Fibroblast of the conjunctiva (primary cell): ENCODE measurements around the gene SPINK13.
A peak's percentile ranks its signal among the peaks of the same experiment; 100 is the strongest.
"Not testable (repeated sequence)": the region's sequence is repeated elsewhere in the genome, so short reads cannot be mapped to it uniquely, and the experiment has no call there.

Experiments used
- DNase-seq: peaks from one replicate; pipeline ENCODE4 v3.0.0-alpha.2; 2010; ENCODE audit warnings: low read depth

SPINK13 gene, protein sequence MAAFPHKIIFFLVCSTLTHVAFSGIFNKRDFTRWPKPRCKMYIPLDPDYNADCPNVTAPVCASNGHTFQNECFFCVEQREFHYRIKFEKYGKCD

DNA sequence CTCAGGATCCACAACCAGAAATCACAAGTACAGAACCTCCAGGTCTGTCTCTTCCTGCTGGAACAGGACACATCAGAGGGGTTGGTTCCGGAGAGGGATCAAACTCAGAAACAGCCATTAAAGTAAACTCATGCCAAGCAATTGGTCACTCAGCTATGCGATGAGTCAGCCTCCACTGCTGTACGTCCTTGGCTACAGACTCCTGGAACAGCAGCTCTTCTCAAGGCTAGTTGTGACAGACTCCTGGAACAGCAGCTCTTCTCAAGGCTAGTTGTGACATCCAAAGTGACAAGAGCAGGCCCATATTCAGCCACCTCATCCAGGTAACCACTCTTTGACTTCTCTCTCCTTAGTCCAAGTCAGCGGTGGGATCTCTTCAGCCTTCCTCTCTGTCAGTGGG, at the start of gene SPINK13:
Gene SPINK13 (plus strand): TSS at position 229 of the 400 bp plus-strand sequence. CDS start 1,279 bp downstream, outside the sequence.
- peak; percentile 0 for DNase-seq

DNA sequence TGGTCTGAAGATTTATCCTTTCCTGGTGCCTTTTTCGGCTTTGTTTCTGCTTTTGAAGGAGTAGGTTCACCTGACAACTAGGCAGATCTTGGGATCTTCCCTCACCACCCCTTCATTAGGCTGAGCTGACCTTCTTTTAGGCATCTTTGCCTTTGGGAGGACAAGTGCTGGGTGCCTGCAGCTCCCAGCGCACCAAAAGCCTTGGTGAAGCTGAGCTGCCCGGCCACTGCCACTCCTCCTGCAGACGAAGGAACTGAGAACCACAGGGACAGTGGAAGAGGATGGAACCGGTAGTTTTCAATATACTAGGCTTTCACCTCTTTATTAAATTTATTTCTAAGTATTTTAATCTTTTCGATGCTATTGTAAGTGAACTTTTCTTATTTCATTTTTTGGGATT, 47.1 kb upstream of the SPINK13 start:
- DNase-seq: no peak

DNA sequence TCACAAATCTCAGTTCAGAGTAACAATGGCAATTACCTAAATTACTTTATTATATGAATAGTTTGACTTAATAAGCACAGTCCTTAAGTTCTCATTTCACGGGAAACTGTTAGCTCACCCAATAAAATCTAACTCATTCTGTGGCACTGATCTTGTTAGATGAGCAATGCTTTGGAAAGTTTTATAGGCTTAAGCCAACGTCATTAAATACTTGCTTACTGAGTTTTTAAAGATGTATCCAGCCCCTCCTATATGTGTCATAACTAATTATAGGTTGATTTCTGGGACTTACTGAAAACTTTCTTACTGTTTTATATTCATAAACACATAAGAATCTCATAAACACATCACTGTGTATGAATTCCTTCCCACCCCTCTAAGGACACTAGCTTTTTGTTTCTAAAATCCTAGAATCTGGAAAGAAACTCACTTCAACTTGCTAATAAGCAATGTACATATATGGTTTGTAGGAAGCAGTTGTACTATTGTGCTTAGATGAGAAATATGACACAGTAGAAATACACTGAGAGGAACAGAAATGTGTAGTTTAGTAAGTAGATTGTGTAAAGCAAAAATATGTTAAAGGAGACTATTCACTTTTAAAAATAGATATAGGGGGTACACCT, 44.4 kb upstream of the SPINK13 start:
- no peak for DNase-seq

DNA sequence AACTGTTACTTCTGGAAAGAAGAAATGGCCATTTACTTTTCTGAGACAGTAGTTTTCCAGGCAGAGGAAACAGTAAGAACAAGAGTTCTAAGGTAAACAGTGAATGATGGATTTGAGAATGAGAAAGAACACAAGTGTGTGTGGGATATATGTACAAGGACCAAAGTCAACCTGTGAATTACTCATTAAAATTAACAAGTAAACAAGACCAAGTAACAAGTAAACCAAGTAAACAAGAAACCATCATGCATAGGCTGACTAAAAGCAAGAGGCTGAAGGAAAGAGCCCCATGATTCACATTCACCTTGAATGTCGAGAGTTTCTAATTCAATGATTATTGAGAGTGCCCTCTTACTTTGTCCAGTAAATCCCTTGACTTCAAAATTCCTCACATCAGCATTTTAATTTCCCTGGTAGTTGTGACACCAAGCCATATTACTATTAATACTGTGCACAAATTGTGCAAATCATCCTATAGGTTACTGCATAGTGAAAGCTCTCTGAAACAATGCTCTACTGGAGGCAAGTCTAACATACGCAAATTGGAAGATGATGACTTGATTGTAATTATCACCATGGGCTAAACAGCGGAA, 40.1 kb upstream of the SPINK13 start:
- DNase-seq: no peak

DNA sequence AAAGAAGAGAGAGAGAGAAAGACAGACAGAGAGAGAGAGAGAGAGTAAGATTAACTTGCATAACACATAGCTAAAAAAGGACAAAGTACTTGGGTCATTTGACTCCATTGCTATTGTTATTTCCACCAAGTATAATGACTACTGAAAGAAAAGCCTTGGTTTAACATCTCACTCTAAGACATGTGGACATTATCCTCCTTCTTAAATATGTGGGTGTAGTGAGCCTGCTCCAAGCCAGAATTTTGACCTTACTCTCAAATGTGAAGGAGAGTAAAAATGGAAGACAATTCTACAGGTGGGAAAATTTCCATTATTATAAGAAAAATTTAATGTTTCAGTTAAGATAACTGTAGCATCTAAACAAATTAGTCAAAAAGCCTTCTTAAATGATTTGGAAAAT, 38.8 kb upstream of the SPINK13 start:
- no peak for DNase-seq

DNA sequence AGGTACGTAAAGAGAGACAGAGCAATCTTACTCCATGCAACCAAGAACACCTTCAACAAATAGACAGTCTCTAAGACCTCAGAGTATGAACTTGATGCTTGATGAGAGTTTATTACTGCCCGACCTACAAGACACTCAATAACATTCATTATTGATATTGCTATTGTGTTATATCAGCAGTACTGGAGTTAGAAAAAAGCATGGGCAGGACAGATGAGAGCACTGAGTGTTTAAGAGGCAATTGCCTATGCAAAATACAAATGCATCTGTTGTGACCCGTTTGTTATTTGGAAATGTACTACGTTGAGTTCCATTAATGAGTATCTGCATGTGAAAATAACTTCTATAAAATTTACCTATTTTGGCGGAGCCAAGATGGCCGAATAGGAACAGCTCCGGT, 38.4 kb upstream of the SPINK13 start:
- DNase-seq: no peak

DNA sequence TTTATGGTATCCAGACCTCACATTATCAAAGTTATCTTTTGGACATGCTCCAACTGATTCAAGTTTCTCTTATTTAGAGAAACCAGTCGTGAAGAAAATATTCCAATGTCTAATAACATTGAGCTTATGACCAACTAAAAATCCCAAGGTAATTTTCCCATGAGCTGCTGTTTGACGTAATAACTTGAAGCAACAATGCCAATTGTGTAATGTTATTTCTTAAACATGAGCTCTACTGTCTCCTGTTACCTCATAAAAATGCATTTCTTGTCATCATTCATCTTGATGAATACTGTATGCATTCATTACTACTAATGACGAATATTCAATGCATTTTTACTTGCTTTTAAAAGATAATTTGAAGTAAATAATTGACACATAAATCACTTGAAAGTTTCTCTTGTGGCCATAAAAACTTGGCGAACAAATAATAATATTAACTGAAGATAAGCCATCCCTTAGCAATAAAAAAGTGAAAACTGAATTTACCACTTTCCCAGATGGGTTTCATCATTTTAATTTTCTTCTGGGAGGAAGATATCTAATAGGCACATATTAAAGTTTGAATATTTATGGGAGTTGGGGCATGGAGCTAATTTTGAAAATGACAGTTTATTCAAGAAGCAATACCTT, 30.7 kb upstream of the SPINK13 start:
- no peak for DNase-seq

DNA sequence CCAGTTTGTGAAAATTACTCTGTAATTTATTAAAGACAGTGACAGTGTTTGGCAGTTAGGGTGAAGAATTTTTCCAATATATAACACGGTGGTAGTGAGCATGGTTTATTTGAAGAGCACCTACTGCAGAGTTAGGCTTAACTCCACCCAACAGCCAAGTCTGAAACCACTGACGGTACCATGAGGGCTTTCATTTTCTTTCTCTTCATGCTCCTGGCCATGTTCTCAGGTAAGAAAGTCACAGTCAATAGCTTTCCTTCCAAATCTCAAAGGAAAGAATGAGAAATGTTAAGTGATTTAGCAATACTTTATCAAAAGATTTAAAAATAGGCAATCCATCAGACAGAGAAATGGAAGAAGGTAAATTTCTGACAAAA, 30.2 kb upstream of the SPINK13 start, which contains the start of gene MARCOL:
Gene MARCOL (plus strand): TSS at position 108 of the 377 bp plus-strand sequence. CDS start 73 bp downstream, at position 181.
- DNase-seq: no peak

DNA sequence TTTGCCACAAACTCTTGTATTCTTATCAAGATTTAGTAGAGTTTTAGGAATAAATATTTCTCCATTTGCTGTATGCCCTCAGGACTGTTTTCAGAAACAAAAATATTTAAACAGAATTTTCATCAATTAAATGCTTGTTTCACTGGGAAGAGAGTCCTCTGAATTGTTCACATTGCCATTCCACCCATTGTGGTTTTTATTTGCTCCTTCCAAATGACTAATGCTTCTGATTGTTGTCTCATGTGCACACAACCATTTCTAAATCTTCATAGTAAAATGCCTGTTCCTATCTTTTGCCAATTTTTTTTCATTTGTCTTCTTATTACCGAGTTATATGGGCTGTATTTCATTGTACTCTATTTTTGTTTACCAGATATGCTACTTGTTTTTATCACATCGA, 19.7 kb upstream of the SPINK13 start:
- no peak for DNase-seq

DNA sequence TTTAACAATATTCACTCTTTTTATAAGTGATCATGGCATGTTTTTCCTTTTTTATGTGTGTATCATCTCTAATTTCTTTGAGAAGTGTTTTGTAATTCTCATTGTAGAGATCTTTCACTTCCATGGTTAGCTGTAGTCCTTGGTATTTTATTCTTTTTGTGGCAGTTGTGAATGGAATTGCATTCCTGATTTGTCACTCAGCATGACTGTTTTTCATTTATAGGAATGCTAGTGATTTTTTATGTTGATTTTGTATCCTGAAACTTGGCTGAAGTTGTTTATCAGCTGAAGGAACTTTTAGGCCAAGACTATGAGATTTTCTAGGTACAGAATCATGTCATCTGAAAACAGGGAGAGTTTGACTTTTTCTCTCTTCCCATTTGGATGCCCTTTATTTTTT, 13.1 kb upstream of the SPINK13 start:
- no peak for DNase-seq

DNA sequence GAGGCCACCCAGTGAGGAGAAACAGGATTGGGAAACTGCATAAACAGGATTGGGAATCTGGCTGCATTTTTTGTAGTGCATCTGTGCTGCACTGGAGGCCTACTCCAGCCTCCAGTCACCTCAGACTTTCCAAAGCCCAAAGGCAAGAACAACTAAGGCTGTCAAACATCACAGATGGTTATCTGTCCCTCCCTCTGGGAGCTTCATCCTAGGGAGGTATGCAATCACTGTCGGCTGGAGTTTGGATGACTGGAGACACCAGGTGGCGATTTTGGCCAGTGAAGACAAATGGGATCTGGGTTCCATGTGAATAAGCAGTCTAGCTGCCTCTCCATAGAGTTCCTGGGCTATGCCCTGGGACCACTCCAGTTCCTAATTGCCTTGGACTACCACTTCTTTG, 9.3 kb upstream of the SPINK13 start:
- no peak for DNase-seq

DNA sequence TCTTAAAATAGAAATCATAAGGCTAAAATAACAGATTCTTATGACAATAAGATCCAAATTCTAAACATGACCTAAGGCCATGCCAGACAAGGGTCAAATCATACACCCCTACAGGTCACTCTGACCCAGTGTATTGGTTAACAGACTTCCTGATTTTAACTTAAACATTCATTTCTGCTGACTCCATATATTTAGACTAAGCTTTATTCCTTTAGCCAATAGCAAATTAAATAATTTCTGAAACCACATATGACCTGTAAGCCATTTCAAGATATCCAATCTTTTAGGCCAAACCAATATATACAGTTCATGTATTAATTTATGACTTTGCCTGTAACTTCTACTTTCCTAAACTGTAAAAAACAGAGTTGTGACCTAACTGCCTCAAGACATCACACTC, 7.4 kb upstream of the SPINK13 start:
- no peak for DNase-seq

DNA sequence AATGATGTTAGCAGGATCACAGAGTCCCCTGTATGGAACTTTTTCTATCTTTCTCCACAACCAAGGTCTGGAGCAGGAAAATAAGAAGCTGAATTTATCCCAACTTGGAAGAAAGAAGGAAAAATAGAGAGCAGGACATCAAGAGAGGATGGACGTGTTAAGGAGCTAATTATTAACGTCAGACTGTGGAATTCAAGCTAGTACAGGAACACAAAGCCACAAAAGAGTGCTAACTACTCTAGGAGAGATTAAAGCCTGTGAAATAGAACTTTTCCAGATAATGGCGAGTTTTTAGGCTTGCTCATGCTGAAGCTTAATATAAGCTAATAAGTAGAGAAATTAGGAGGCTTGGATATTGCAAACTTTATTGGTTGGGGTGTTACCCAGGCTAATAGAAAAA, 632 bp upstream of the SPINK13 start:
- no peak for DNase-seq

DNA sequence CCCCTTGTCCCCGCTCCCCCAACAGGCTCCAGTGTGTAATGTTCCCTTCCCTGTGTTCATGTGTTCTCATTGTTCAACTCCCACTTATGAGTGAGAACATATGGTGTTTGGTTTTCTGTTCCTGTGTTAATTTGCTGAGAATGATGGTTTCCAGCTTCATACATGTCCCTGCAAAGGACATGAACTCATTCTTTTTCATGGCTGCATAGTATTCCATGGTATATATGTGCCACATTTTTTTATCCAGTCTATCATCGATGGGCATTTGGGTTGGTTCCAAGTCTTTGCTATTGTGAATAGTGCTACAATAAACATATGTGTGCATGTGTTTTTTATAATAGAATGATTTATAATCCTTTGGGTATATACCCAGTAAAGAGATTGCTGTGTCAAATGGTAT, 6.5 kb downstream of the SPINK13 start:
- DNase-seq: not testable (repeated sequence)

DNA sequence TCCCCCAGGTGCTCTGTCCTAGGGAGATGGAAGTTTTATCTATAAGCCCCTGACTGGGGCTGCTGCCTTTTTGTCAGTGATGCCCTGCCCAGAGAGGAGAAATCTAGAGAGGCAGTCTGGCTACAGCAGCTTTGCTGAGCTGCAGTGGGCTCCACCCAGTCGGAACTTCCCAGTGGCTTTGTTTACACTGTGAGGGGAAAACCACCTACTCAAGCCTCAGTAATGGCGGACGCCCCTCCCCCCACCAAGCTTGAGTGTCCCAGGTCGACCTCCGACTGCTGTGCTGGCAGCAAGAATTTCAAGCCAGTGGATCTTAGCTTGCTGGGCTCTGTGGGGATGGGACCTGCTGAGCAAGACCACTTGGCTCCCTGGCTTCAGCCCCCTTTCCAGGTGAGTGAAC, 12.3 kb downstream of the SPINK13 start:
- DNase-seq: not testable (repeated sequence)

DNA sequence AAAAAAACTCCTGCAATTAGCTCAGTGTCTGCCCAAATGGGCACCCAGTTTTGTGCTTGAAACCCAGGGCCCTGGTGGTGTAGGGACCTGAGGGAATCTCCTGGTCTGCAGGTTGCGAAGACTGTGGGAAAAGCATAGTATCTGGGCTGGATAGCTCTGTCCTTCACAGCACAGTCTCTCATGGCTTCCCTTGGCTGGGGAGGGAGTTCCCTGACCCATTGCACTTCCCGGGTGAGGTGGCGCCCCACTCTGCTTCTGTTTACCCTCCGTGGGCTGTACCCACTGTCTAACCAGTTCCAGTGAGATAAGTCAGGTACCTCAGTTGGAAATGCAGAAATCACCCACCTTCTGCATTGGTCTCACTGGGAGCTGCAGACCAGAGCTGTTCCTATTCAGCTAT, 12.7 kb downstream of the SPINK13 start:
- not testable (repeated sequence) for DNase-seq

DNA sequence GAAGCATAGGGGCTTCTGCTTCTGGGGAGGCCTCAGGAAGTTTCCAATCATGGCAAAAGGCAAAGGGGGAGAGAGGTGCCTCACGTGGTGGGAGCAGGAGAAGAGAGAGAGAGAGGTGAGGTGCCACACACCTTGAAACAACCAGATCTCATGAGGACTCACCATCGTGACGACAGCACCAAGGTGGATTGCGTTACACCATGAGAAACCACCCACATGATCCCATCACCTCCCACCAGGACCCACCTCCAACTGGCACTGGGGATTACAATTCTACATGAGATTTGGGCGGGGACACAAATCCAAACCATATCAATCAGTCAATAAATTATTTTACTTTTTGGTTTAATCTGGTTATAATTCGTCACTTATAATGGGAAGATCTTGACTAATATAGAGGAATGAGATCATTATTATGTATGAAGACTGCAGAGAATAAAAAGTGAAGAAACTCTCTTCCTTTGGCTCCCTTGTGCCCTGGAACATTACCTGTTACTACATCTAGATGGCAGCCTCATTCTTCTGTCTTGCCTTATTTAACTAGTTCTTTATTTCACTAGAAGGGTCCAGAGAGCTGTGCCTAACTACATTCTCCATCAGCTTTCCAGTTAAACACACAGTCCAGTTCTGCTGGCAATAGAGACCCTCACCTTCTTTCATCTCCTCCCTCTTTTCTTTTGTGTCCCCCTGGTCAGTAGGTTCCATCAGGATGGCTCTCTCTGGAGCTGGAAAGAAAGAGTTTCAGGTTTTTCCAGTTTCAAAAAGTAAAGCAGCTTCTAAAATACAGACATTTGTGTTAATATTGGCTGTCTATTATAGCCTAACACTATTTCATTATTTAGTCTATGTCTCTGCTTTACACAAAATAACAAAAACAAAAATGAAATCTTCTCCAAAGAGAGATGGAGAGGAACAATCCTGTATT, 21.9 kb downstream of the SPINK13 start:
- no peak for DNase-seq

DNA sequence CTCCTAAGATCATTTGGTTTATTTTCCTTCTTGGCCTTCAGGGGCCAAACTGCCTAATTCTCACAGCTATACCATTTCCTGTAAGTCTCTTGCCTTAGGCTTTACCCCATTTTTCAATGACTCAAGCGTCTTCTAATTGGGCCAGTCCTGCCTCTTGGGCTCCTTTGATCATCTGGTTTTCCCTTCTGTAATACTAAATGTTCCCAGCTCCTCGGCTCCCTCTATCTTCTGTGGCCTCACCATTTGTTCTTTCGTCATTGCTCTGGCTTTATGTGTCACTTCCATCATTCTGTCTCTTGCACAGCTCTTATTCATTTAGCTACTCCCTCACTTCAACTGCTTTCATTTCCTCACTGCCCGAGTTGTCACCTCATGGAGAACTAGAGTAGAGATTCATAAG, 29.1 kb downstream of the SPINK13 start:
- DNase-seq: no peak

DNA sequence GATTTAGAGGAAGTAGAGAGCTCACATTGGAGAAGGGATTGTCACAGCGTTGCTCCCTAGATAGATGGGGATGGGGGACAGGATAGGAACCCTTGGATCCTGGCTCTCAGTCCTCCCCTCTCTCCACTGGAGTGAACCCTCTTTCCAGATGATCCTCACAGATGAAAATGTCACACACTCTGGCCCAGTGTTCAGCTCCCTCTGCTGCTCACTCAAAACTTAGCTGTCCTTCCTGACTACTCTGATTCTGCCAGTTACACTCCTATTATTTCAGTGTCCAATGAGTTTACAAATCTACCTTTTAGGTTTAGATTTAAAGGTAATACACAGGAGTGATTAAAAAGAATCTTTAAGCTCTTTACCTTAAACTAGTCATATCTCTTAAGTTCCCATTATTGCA, 37.9 kb downstream of the SPINK13 start:
- no peak for DNase-seq

DNA sequence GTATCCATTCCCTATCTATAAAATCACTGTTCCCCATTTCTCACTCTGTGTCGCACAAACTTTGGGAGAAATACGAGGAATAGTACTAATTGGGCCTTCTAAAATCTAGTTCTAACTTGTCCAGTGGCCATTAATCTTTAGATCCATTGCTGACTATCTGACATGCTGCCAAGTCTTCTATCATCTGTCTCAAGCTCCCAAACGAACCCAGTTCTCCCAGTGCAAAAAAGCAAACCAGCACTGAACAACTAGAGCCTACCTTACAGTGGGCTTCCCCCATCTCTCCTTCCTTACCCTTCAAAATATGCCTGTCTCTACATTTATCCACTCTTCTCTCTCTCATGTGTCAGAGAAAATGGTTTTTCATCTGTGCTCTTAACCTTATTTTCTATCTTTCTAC, 40.4 kb downstream of the SPINK13 start:
- no peak for DNase-seq

DNA sequence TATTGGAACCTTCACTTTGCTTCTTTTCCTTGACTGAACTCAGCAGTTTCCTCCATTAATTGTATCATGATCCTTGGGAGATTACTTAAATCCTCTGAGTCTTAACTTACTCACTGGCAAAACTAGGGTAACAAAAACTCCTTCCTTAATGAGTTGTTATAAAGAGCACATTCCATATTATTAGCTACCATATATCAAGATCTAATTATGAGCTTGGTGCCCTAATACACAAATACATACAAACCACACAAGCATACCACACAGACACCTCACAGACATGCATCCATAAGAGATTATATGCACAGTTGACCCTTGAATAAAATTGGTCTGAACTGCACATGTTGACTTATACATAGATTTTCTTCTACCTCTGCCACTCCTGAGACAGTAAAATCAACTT, 41.2 kb downstream of the SPINK13 start:
- no peak for DNase-seq

DNA sequence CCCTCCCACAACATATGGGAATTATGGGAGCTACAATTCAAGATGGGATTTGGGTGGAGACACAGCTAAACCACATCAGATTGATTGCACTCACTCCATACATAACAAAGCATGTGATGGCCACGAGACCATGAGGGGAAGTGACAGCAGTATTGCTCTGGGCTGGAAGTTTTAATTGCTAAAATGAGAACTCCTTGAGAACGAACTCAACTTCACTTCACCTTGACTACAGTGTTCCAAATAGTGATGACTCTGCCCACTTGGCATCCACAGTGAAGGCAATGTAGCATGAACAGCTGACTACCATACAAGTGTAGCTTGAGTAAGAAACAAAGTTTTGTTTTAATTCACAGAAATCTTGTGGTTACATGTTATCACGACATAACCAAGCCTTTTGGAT, 42.9 kb downstream of the SPINK13 start:
- DNase-seq: no peak
